ENCODE data around the gene TSG101.

TSG101 gene

DNA sequence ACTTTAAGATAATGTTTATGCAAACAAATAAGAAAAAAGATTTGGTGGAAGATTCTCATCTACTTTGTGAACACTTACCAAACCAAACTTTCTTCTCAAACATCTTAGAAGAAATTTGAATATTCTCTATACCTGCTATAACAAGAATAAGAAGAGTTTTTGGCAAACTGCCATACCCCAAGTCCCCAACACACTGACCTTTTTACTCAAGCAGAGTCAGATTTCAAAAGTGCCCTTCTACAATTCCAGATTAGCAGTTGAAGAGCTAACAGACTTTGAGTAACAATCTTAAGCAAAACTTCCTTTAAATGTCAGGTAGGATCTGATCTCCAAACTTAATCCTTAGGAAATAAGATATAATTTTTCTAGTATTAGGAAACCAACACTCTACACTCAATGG, 33.9 kb downstream of the TSG101 start:
- no peak for DNase-seq (ENCODE audit: low spot score)

GRCh38 chr11:18491924-18492323, 34.8 kb downstream of the TSG101 start:
- no peak for DNase-seq (ENCODE audit: low spot score)

- DNase-seq (ENCODE audit: low spot score): no peak
Observed at GRCh38 chr11:18490736-18491485, 35.8 kb downstream of the TSG101 start.

DNA sequence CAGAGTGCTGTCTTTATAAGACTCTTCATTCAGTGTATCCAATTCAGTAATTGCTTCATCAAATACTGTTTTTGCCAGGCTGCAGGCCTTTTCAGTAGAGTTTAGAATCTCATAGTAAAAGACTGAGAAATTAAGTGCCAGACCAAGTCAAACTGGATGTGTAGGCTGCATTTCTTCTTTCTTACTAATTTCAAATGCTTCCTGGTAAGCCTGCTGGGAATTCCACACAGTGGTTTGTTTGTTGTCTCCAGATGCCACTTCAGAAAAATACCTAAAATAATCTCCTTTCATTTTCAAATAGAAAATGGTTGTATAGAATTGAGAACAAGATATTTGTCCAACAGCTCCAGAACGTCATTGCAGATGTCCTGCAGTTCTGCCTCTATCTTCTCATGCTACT, 36.4 kb downstream of the TSG101 start:
- no peak for DNase-seq (ENCODE audit: low spot score)

DNA sequence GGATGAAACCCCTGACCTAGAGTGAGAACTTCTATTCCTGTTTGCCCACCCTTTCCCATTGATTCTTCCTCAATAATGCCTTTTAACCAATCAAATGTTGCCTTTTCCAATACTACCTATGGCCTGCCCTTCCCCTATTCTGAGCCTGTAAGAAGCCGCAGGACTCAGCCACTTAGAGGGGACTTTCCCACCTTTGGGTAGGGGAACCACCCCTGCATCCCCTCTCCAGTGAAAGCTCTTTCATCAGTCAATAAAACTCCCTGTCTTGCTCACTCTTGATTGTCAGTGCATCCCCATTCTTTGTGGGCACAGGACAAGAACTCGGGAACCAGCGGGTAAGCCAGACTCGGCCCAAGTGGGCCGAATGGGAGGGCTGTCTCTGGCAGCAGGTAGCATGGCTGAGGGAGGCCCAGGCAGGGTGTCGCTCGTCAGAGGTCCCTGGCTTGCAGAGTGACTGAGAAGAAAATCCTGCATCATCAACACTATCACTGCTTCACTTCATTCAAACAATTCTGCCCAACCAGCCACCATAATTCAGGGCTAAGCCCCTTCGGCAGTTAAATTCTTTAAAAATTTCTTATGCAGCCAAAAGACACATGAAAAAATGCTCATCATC, 40.7 kb downstream of the TSG101 start:
- DNase-seq (ENCODE audit: low spot score): no peak

GRCh38 chr11:18479063-18479462, 47.7 kb downstream of the TSG101 start:
- DNase-seq (ENCODE audit: low spot score): no peak

DNA sequence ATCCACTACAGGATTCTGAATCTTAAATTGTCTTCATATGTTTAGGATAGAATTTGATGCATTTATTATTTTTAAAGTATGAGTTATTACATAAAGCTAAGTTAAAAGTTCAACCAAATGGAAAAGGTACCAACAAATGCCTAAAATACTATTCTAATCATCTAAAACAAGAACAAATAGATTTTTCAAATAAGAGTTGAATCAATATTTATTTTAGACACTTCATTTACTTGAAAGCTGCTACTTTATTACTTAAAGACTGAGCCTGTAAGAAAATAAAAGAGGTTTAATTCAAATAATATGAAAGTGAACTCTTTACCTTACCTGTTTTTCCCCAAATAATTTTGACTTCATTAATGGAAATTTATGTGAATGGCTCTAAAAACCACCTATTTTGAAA, 54.2 kb downstream of the TSG101 start:
- DNase-seq (ENCODE audit: low spot score): no peak

GRCh38 chr11:18471995-18472394, 54.7 kb downstream of the TSG101 start:
- DNase-seq (ENCODE audit: low spot score): no peak

- DNase-seq (ENCODE audit: low spot score): no peak
Observed at GRCh38 chr11:18468961-18469360, 57.8 kb downstream of the TSG101 start.

DNA sequence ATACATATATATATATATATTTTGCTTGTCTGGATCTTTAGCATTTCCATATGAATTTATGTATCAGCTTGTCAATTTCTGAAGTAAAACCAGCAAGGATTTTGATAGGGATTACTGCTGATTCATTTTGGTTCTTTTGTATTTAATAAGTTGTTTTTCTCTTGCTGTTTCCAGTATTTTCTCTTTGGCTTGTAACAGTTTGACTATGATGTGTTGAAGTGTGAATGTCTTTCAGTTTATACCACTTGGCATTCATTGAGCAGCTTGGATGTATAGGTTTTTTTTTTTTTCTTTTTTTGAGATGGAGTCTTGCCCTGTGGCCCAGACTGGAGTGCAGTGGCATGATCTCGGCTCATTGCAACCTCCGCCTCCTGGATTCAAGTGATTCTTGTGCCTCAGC, 58.7 kb downstream of the TSG101 start:
- no peak for DNase-seq (ENCODE audit: low spot score)

GRCh38 chr11:18466402-18466801, 60.3 kb downstream of the TSG101 start:
- no peak for DNase-seq (ENCODE audit: low spot score)

GRCh38 chr11:18463439-18463838, 63.3 kb downstream of the TSG101 start:
- DNase-seq (ENCODE audit: low spot score): no peak

GRCh38 chr11:18461909-18462308, 64.8 kb downstream of the TSG101 start:
- no peak for DNase-seq (ENCODE audit: low spot score)

DNA sequence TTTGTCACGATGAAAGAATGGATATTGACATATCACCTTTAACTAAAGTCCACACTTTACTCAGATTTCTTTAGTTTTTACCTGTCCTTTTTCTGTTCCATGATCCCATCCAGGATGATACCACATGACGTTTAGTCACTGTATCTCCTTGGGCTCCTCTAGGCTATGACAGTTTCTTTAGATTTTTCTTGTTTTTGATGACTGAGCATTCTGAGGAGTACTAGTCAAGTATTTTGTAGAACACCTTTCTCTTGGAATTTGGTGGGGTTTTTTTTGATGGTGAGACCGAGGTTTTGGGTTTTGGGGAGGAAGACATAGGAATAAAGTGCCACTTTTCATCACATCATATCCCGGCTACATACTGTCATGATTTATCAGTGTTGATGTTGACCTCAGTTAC, 67.1 kb downstream of the TSG101 start:
- DNase-seq (ENCODE audit: low spot score): no peak

DNA sequence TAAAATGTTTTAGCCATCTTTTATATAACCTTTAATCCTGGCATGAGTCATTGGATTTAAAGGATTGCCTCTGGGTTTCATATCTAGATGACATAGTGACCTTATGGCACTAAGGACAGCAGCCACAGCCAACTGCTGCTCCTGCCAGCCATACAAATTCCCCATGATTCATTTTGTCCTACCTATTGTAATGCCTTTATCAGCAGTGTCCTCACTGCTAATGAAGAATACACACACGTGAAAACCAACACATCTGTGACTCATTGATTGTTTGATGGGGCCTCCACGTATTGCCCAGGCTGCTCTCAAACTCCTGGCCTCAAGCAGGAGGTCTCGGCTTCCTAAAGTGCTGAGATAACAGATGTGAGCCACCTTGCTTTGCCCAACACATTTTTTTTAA, 69.3 kb downstream of the TSG101 start:
- DNase-seq (ENCODE audit: low spot score): no peak

- no peak for DNase-seq (ENCODE audit: low spot score)
Observed at GRCh38 chr11:18455686-18456372, 70.9 kb downstream of the TSG101 start, which contains the start of gene LDHAL6A. Gene LDHAL6A (plus strand): TSS chr11:18455856. CDS start chr11:18456681, 825 bp downstream.

DNA sequence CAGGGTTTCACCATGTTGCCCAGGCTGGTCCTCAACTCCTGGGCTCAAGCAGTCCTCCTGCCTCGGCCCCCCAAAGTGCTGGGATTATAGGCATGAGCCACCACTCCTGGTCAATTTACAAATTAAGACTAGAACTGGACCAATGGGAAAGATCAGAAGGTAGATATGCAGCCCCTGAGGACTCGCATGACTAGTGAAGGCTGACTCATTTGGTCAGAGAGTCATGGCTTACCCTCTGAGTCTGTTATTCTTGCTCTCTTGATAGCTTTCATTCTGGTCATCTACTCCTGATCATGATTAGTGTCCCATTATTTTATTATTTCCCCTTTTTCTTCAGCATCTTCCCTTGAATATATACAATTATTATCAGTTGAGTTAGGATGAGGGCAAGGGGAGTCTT, 73.8 kb downstream of the TSG101 start:
- no peak for DNase-seq (ENCODE audit: low spot score)

- DNase-seq (ENCODE audit: low spot score): no peak
Observed at GRCh38 chr11:18449251-18449650, 77.5 kb downstream of the TSG101 start.

DNA sequence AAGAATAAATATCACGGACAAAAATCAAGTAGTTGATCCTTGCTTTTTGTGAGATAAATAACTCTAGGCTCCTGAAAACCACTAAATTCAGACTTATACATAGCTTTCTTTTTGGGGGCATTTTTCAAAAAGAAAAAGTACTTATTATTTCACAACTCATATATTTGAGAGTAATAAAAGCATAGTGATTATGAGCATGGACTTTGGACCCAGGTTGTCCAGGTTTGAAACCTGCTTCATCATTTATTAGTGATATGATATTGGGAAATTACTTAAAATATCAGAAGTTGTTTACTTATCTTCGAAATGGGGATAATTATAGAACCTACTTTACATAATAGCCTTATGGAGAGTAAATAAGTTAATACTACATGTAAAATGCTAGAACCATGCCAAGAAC, 88.1 kb downstream of the TSG101 start:
- no peak for DNase-seq (ENCODE audit: low spot score)

Data from hematopoietic multipotent progenitor cell treated with erythropoietin and hydrocortisone succinate and interleukin-3 and kit ligand, for 17 days (in vitro differentiated cells).